ENCODE measurements around the gene ZBTB39.
"Not testable (repeated sequence)": the region's sequence is repeated elsewhere in the genome, so short reads cannot be mapped to it uniquely, and the experiment has no call there.

The ZBTB39 gene

DNA sequence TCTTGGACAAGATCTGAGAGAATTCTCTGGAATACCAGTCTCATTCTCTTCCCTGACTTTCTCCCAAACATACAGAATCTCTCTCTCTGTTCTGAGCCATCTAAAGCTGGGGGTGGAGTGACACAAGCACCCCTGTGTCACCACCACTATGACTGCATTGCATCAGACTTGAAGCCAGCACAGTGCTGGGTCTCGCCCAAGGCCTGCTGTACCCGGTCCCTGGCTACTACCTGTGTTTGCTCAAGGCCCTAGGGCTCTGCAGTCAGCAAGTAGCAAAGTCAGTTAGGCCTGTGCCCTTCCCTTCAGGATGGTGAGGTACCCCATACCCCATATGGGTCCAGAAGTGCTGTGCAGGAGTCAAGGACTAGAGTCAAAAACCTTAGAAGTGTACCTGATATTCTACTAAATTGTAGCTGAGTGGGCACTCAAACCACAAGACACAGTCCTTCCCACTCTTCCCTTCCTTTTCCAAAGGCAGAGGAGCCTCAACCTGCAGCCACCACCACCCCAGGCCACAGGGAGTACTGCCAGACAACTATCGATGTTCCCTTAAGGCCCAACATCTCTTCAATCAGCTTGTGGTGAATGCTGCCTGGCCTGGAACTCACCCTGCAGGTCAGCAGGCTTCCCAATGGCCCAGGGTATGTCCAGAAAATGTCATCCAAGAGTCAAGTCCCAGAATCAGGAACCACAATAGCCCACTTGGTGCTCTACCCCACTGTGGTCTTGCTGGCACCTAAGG is 27.8 kb downstream of the ZBTB39 start:
- DNase-seq, result no peak

DNA sequence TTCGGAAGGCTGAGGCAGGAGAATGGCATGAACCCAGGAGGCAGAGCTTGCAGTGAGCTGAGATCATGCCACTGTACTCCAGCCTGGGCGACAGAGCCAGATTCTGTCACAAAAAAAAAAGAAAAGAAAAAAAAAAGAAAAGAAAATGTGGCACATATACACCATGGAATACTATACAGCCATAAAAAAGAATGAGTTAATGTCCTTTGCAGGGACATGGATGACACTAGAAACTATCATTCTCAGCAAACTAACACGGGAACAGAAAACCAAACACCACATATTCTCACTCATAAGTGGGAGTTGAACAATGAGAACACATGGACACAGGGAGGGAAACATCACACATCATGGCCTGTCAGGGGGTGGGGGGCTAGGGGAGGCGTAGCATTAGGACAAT is 29.0 kb downstream of the ZBTB39 start:
- not testable (repeated sequence) for DNase-seq

DNA sequence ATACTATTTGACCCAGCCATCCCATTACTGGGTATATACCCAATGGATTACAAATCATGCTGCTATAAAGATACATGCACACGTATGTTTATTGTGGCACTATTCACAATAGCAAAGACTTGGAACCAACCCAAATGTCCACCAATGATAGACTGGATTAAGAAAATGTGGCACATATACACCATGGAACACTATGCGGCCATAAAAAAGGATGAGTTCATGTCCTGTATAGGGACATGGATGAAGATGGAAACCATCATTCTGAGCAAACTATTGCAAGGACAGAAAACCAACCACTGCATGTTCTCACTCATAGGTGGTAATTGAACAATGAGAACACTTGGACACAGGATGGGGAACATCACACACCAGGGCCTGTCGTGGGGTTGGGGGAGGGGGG is 32.1 kb downstream of the ZBTB39 start:
- not testable (repeated sequence) for DNase-seq

DNA sequence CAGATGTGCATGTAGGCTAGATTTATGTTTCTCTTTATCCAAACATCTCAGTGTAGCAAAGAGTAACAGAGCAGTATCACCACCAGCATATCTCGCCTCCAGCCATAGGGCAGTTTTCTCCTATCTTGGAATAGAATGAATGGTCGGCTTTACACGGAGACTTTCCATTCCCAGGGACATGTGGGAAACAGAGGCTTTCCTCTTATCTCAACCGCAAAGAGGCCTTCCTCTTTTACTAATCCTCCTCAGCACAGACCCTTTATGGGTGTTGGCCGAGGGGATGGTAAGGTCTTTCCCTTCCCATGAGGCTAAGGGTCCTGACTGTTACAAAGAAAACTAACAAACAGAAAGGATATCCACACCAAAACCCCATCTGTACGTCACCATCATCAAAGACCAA is 37.4 kb downstream of the ZBTB39 start:
- not testable (repeated sequence) for DNase-seq

DNA sequence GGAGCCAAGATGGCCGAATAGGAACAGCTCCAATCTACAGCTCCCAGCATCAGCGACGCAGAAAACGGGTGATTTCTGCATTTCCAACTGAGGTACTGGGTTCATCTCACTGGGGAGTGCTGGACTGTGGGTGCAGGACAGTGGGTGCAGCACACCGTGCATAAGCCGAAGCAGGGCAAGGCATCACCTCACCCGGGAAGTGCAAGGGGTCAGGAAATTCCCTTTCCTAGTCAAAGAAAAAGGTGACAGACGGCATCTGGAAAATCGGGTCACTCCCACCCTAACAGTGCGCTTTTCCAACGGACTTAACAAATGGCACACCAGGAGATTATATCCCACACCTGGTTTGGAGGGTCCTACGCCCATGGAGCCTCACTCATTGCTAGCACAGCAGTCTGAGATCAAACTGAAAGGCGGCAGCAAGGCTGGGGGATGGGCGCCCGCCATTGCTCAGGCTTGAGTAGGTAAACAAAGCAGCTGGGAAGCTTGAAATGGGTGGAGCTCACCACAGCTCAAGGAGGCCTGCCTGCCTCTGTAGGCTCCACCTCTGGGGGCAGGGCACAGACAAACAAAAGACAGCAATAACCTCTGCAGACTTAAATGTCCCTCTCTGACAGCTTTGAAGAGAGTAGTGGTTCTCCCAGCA is 40.2 kb downstream of the ZBTB39 start:
- not testable (repeated sequence) for DNase-seq

DNA sequence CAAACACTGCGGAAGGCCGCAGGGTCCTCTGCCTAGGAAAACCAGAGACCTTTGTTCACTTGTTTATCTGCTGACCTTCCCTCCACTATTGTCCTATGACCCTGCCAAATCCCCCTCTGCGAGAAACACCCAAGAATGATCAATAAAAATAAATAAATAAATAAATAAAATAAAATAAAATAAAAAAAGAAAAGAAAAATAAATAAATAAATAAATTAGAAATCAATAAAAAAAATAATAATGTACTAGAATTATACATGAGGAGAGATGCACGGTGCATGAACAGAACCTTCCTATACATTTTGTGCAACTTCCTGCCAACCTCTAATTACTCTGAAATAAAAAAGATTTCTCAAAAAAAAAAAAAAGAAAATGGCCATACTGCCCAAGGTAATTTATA is 41.2 kb downstream of the ZBTB39 start:
- not testable (repeated sequence) for DNase-seq

GRCh38 chr12:56963557-56963956 is 42.8 kb downstream of the ZBTB39 start:
- DNase-seq, result not testable (repeated sequence)

DNA sequence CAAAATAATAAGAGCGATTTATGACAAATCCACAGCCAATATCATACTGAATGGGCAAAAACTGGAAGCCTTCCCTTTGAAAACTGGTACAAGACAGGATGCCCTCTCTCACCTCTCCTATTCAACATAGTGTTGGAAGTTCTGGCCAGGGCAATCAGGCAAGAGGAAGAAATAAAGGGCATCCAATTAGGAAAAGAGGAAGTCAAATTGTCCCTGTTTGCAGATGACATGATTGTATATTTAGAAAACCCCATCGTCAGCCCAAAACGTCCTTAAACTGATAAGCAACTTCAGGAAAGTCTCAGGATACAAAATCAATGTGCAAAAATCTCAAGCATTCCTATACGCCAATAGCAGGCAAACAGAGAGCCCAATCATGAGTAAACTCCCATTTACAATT is 44.1 kb downstream of the ZBTB39 start:
- DNase-seq, result not testable (repeated sequence)

DNA sequence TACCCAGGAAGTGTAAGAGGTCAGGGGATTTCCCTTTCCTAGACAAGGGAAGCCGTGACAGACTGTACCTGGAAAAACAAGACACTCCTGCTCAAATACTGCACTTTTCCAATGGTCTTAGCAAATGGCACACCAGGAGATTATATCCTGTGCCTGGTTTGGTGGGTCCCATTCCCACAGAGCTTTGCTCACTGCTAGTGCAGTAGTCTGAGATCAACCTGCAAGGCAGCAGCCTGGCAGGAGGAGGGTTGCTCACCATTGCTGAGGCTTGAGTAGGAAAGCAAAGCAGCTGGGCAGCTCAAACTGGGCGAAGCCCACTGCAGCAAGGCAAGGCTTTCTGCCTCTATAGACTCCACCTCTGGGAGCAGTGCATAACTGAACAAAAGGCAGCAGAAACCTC is 47.9 kb downstream of the ZBTB39 start:
- DNase-seq, result no peak

DNA sequence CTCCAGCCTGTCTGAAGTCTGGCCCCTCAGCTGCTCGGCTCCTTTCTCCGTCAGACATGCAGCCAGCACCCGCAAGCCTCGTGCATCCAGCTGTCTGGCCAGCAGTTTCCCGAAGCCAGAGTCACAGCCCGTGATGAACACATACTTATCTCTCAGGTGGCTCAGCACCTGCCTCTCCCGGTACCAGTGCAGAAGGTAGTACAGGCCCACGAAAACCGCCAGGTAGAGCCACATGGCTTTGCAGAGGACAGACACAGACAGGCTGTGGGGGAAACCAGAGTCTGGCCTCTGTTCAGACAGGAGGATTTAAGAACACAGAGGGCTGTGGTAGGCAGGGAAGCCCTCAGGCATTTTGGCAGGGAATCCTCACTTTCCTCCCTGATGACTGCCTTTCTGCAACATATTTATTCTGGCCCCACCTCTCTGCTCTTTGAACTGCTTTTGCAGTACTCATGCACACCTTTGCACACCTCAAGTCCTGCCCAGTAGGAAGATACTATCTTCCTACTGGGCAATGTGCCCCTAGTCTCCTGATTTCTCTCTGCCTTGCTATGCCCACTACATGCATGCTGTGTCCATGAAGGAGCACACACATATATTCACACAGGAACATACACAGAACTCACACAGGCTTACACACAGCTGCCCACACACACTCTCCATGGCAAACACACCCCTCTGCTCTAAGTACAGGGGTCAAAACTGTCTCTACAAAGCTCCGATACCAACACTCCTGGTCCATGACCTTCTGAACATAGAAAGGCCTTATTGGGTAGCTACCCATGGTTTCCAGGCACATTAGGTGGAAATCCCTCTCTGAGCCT is 48.9 kb downstream of the ZBTB39 start, which contains the start of gene RDH16:
Gene RDH16 (minus strand): TSS at position 380 of the 824 bp plus-strand sequence. CDS start 146 bp downstream, at position 234.
- DNase-seq, result no peak

DNA sequence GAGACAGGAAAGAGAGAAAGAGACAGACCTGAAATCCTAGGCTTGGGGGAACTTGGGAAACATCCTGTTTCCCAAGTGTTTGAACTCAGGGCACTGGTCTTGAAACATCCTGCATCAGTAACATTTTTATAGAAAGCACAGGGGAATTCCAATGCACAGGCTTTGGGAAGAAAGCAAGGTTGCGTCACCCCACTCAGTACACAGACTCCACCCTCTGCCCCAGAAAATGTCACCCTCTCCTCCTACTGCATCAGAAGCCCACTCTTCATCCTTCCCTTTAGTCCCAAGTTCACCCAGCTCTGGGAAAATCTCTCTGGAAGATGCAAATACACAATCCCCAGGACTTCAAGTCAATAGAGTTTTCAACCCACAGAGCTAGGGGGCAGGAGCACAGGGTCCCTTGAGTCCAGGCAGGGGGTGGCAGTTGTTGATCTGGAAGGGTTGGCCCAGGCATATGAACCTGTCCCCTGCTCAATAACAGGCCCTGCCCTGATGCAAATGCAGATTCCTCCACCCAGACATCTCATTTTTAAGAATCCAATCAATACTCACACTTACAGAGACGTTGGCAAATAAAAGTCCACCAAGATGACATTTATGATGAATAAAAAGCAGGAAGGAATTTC is 50.6 kb downstream of the ZBTB39 start:
- no peak for DNase-seq

DNA sequence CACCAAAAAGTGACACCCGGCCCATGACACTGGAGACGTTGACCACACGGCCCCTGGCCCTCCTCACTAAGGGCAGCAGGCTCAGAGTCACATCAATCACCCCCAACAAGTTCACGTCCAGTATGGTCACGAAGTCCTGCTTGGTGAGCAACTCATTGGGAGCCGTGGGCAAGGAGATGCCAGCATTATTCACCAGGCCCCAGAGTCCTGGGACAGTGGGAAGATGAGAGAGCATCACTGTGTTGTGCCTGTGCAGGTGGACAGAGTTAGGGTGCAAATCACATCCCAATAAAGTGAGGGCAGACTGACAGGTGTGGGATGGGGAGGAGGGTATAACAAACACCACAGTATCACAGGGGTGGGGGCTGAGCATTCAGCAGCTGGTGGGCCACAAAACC is 51.4 kb downstream of the ZBTB39 start:
- DNase-seq, result no peak

DNA sequence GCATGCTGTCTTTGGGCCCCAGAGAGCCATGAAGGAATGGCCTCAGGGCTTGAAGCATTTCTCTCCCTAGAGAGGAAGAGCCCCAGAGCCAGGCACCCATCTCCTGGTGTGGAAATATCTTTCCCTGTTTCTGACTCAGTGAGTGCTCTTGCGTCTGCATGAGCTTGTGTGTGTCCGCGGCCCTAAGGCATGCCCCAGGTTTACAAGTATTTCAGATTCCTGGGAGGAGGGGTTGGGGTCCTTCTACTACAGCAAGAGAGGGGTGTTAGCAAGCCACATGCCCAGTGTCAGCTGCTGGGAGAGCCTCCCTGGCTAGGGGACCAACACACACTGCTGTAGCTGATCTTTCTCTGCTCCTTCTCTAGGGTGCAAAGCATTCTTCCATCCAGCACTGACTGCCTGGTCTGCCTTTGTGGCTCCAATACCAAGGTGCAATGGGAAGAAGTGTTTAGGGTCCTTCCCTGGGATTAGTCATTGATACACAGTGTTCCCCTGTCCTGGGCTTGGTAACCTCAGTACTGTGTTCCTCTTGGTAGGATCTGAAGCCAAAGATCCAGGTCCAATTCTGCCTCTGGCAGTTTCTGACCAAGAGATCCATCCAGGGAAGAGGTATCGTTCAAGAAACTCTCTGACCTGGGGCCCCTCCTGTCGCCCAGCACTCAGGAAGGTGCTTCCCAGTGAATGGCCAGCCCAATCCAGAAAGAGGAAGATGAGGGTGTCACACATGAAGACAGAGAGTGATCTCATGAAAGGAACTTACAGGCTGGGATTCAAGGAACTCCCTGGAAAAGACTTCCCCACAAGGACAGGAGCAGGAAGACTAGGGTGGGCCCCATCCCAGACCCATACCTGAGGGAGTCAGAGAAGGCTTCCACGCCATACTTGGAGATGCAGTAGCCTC is 52.0 kb downstream of the ZBTB39 start:
- DNase-seq, result no peak

DNA sequence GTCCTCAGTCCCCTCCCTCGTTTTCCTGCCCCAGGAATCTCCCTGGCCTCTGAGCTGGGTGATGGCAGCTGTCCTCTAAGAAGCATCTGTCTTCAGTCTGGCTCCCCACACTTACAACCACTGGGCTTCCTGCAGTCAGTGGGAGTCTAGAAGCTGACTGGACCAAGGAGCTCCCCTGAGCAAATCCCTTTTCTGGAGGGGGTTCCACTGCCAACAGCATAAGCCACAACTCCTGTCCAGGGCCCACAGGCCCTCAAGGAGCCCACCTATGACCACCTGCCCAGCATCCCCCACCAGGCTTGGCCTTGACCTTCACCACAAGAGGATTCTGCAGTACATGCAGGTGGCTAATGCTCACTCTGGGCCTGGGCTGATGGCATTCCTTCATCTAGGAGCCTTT is 53.0 kb downstream of the ZBTB39 start:
- no peak for DNase-seq

- no peak for DNase-seq
These were observed 54.6 kb downstream of the ZBTB39 start for GRCh38 chr12:56951582-56952339.

- DNase-seq, result no peak
These were observed 57.5 kb downstream of the ZBTB39 start for GRCh38 chr12:56948881-56949280.

All from T-helper 9 cell (primary cell).